GM10847 (cell line): ENCODE results near the gene DFFB.

Experiments
- POLR2A ChIP-seq: IDR thresholded peaks from 2 replicates; pipeline ENCODE4 v1.6.1; 2011; ENCODE audit not compliant: insufficient read length; ENCODE audit errors: extremely low read depth

DFFB gene

DNA sequence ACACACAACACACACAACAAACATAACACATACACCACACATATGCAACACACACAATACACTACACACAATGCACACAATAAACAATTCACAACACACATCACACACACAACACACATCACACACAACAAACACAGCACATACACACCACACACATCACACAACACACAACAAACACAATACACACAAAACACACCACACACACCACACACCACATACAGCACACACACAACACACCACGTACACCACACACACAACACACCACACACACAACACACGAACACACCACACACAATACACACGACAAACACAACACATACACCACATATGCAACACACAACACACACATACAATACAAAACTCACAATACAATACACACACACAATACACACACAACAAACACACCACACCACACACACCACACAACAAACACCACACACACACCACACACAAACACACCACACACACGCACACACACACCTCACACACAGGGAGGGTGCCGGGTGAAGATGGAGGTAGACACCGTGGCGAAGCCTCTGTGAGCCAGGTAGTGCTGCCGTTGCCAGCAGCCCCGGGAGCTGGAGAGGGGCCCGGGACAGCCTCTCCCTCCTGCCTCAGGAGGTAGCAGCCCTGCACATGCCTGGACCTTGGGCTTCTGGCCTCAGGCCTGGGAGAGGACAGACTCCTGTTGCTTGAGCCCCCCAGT, 73.2 kb downstream of the DFFB start:
- no peak for TF ChIP-seq POLR2A

DNA sequence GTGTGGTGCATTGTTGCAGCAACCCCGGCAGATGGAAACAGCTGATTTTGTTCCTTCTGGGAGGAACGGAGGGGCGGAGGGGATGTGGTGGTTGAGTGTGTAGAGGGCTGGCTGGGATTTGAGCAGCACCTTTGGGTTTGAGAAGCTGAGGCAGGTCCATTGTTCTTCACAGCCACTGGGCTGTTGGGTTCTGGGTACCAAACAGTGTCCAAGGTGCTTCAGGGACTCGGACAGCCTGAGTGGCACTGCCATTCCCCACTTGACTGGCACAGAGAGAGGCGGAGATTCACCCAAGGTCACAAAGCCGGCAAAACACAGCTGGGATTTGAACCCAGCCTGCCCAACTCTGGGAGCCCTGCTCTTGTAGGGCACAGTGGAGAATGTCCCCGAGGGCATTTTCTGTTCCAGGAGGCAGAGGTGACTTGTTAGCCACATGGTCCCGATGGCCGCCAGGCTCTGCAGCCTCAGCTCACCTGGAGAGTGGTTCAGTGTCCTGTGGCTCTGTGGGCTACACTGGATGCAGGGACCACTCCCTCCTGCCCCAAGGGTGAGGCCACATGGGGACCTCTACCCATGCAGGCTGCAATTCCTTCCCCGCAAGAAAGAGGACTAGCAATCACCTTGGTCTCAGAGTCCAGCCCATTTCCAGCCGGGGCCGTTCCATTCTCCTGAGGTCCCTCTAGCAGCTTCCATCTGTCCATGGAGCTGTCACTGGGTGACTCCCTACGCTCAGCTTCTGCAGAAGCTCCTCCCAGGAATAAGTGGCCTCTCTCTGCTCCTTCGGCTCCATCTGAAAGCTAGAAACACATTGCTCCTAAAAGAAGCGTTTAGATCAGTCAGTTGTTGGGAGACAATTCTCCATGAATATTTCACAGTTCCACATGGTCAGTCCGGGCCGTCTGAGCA, 74.0 kb downstream of the DFFB start:
- no peak for TF ChIP-seq POLR2A

DNA sequence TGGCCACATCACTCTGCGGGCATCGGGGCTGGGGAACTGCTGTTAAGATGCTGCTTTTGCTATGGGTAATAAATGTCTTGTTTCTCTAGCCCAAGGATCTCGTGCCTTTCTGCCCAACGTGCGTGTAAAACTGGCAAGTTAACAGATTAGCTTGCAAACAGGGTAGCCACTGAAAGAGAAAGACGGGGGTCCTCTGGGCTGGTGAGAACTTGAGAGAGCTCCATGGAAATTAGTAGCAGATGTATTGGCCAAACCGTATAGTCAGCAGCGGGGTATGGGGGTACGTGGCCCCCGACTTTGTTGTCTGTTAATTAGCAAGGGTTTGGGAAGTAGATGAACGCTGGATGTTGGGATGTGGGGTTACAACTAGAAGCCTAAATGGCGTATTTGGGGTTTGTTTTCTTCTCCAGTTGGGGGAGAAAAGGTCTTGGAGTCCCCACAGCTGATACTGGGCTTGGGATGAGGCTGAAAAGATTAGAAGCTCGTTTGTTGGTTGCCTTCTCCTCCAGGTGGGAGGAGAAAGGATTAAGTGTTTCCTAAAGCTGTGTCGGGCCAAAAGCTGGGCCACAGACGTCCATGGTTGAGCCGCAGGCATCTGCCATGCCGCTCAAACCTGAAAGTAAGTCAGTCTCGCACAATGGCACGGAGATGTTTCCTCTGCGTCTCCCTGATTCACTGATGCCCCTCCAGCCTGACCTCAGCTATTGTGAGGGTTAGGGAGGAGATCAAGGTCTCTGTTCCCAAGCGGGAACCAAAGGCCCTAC, 75.1 kb downstream of the DFFB start:
- no peak for TF ChIP-seq POLR2A
